GM21447 (cell line): ENCODE data around the gene NTF3.

ENCODE experiments used
- ATAC-seq: cut with Tn5 transposase; IDR thresholded peaks from one replicate; pipeline ENCODE4 v1.9.1; 2021; ENCODE audit not compliant: unreplicated experiment

NTF3 gene

GRCh38 chr12:5432011-5432400, at the start of gene NTF3:
Gene NTF3, plus strand, starts transcription at chr12:5432108. Its CDS starts 217 bp downstream, at chr12:5432325.
- no peak for ATAC-seq

GRCh38 chr12:5384015-5384414, 47.9 kb upstream of the NTF3 start:
- ATAC-seq: no peak

- ATAC-seq: no peak
Observed at GRCh38 chr12:5388581-5389535, 43.0 kb upstream of the NTF3 start.

GRCh38 chr12:5390174-5390799, 41.6 kb upstream of the NTF3 start:
- ATAC-seq: no peak

- ATAC-seq: no peak
Observed at GRCh38 chr12:5391653-5392052, 40.3 kb upstream of the NTF3 start.

GRCh38 chr12:5392961-5393360, 38.9 kb upstream of the NTF3 start:
- no peak for ATAC-seq

- no peak for ATAC-seq
Observed at GRCh38 chr12:5395443-5396271, 36.3 kb upstream of the NTF3 start.

GRCh38 chr12:5396541-5396940, 35.4 kb upstream of the NTF3 start:
- ATAC-seq: no peak

- no peak for ATAC-seq
Observed at GRCh38 chr12:5399266-5399665, 32.6 kb upstream of the NTF3 start.

- no peak for ATAC-seq
Observed at GRCh38 chr12:5402009-5402935, 29.6 kb upstream of the NTF3 start.

GRCh38 chr12:5403411-5403810, 28.5 kb upstream of the NTF3 start:
- ATAC-seq: no peak

- no peak for ATAC-seq
Observed at GRCh38 chr12:5407034-5407856, 24.7 kb upstream of the NTF3 start.

GRCh38 chr12:5409619-5410018, 22.3 kb upstream of the NTF3 start:
- ATAC-seq: no peak

GRCh38 chr12:5416571-5416970, 15.3 kb upstream of the NTF3 start:
- no peak for ATAC-seq

GRCh38 chr12:5417500-5417899, 14.4 kb upstream of the NTF3 start:
- ATAC-seq: no peak

GRCh38 chr12:5428332-5429221, 3.3 kb upstream of the NTF3 start:
- ATAC-seq: no peak

GRCh38 chr12:5429741-5430557, 2.0 kb upstream of the NTF3 start:
- ATAC-seq: no peak
